Hepatic stellate cell (primary cell): ENCODE results near the gene GJD3.

ENCODE experiments used
- DNase-seq: peaks from one replicate; pipeline ENCODE4 v3.0.0; 2011; ENCODE audit warnings: low spot score

The GJD3 gene

GRCh38 chr17:40322358-40323315, 41.9 kb downstream of the GJD3 start:
- peak; percentile 95 for DNase-seq

GRCh38 chr17:40321961-40322357, 42.6 kb downstream of the GJD3 start:
- DNase-seq: no peak

GRCh38 chr17:40321524-40321929, 43.0 kb downstream of the GJD3 start:
- DNase-seq: no peak

DNA sequence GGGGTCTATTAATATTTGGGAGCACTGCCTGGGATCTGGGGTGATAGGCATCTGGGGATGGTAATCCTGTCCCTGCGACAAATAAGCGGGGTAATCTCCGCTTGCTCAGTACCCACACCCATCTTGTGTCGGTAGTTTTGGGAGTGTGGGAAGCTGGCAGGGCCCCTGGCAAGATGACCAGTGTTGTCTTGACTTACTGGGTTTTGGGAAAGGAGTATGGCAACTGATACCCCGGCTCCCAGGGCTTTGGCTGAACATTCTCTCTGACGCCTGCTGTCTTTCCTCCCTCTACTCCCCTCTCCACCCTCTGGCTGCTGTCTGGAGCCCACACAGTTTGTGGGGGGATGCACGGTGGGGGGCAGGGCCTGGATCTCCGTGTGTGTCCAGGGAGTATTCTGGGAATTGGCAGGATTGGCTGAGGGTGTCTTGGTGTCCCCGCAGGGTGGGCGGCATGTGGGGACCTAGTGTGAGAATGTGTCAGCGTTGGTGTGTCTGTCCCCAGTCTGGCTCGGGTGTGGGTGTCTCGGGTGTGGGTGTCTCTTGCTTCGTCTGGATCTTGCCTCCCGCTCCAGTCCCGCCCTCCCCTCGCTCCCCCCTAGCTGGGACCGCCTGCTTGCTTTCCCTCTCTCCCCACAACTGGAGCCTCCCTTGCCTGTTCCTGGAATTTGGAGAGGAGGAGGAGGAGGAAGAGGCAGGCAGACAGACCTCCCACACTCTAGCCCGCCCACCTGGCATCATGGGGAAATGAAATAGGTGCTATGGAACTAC, 43.6 kb downstream of the GJD3 start:
- DNase-seq: no peak

DNA sequence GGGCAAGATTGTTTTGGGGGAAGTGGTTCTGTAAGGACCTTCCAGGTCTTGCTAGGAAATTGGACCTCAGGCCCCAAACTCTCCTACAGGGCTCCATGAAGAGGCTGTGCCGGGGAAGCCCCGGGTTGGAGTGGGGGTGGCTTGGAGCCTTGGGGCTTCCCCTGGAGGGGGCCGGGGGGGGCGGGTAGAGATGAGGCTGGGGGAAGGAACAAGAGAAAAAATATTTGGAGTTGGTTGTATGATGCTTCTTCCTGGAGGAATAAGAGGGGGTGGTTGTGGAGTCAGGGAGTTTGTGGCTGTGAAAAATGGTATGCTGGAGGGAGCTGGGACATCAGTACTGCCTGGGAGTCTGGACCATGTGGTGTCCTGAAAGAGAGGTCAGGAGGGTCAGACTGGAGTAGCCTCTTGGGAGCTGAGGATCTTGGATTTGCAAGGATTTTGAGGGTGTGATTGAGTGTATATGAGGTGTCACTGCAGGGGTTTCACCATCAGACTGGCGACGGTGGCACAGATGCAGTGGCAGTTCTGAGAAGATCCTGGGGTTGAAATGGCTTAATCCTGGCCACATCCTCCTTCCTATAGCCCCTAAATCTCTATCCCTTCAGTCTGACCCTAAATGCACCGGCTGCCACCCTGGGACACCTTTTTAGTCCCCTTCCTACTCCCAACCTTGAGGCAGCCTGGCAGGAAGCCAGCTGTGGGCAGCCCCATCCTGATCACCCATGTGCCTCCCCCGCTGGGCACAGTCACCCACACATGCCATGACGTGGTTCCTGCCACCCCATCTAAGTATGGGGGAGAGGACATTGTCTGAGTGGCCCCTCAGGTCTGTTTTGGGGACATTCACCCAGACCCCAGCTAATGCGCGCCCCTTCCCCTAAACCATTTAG, 44.6 kb downstream of the GJD3 start:
- DNase-seq: no peak

DNA sequence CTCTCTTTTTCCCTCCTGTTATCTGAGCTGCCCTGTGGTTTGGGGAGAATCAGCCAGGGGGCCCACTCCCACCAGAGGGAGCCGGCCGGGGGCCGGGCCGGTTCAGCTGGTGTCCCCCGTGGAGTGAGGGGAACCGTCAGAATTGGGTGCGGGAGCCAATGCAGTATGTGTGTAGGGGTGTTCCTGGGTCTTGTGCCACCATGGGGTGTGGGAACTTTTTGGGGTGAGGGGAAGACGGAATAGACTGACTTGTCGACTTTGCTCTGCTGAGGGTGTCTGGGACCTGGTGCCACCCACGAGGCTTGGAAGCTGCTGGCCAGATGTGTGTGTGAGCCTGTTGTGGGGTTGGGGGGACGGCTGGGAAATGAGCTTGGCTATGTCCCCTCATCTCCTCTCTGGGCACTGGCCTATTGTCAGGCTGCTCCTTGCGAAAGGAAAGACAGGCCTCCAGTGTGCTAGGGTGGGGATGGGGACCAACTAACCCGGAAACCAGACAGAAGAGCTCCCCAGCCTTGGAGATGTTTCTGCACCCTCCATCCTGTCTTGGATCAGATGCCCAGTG, 45.6 kb downstream of the GJD3 start:
- DNase-seq: no peak

- peak; percentile 99 for DNase-seq
Observed at GRCh38 chr17:40317880-40318829, 46.4 kb downstream of the GJD3 start.

DNA sequence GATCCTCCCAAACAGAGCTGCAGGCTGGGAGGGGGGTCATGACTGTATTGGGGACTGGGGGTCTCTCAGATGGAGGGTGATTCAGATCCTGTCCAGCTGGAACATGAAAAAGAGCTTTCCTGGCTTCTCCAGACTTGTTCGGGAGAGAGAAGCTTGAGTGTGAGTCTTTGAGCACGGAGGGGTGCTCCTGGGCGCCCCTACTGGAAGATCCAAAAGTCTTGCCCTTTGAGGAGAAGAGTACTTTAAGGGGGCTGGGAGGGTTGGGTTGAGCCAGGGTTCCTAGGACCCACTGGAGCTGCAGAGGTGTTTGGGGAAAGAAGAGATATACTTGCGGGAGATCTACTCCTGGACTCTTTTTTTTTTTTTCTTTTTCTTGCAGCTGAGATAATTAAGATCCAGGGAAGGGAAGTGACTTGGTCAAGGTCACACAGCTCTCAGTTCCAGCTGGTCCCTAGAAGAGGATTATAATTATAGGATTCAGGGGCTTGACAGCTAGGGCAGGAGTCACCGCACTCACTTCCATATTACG, 47.1 kb downstream of the GJD3 start:
- DNase-seq: peak; percentile 82

- peak; percentile 90 for DNase-seq
Observed at GRCh38 chr17:40316571-40317344, 47.8 kb downstream of the GJD3 start.

DNA sequence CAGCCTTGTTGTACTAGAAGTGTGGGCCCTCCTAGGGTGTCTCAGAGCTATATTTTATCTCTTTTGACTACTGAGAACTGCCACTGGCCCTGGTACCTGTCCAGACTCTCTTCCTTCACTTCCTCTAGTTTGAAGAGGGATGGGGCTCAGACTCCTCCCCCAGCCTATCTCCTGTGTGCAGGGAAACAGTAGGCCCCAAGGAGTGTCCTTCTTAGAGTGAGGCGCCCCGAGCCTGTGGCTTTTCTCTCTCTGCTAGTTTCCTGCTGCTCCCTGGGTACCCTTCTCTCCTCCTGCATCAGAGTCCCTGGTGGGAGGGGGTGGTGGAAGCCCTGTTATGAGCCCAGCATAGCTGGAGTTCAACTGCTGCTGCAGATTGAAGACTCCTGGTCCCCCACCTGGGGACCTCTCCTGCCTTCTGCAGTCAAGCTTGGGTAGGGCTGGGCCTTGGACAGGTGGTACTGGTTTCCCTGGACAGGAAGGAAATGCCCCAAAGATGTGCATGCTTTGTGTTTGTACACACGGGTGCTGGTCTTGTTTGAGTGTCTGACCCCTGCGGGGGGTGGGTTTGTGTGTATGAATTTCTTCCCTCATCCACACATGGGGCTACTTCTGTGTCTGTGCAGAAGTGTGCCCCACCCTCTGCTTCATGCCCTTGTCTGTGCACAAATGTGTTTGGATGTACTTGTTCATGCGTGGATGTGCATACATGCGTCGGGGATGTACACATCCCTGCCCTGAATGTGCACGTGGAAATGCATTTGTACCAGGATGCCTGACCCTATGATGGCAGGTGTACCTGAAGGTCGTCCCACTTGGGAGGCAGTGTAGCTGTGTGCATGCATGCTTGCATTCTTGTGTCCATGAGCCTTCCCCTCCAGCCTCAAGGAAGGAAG, 48.6 kb downstream of the GJD3 start:
- no peak for DNase-seq

DNA sequence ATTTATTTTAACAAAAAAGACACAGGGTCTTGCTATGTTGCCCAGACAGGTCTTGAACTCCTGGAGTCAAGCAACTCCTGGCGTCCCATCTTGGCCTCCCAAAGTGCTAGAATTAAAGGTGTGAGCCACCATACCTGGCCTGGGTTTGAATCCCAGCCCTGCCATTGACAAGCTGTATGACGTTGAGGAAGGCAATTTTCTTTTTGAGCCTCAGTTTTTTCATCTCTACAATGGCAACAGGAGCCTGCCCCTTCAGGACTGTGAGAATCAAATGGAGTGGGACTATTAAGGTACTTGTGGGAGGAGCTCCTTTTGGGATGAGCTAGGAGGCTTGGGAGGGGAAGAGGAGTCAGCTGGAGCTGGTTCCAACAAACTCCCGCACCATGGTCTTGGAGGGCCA, 49.3 kb downstream of the GJD3 start:
- DNase-seq: no peak

- DNase-seq: peak; percentile 95
Observed at GRCh38 chr17:40314584-40314956, 50.0 kb downstream of the GJD3 start.

DNA sequence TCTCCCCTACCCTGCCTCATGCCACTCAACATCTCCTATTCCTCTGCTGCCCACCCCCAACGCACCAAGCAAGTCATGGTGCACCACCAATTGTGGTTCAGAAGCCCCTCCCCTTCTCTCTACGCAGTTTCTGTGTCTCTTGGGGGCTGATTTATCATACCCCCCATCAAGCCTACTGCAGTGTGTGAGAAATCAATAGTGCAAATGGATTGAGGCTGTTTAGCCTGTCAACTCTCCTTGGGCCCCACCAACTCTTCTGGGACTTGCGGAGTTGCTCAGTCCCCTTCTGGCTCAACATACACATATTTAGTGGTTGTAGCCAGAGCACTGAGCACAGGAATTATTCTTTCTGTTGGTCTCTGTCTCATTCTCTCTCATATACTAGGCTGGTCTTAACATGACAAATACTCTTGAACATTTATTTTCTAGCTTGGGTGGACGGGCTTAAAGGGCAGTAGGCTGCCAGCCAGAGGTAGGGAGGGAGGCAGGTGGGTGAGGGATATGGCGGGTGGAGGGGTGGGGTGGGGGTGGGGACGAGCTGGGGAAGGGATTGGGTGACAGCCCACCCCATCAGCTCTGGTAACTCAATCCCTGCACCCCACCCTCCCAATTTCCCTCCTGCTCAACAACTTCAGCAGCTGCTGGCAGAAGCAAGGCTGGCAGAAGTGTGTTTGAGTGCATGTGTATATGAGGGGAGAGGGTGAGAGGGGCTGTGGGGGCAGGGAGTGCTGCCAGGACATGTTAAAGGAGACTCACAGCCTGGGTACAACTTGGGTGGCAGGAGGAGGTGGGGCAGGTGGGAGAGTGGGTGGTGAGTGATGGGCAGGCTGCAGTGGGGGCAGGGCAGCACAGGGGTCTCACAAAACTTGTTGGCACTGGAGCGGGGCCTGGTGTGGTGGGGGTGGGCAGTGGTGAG, 50.6 kb downstream of the GJD3 start:
- DNase-seq: no peak
